ENCODE results near the gene TTF2. TPM values are rescaled to one million over a fixed set of nuclear protein-coding genes. Genes with fewer than 3 reads are reported as not detected.

Gene TTF2
- polyA plus RNA-seq, 1 donor (not counting 4 experiments of a cell fraction or from before 2014, with no cell fraction given) = 23.0 TPM

DNA sequence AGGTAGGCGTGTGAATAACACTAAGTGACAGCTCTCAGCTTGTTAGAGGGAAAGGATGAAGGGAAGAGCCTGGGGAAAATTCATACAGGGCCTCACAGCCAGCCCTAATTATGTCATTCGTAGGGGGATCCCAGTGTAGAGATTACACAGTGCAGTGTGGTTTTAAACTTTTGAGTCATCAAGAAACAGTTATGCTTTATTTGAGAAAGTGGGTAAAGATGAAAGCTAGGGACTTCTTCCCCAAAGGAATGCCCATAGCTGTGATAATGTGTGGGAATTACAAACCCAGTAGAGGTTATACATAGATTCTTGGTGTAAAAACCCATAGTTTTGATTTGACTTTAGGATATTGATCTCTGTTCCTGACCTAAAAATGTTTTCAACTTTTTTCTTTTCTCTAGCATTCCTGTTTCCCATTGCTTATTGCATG is 1.9 kb downstream of the TTF2 start:
- dilution Hi-C loops (cut with MboI; ENCODE audit: extremely low pct_ligation_motif_present, low sequenced_read_pairs) = no loop called here
- no peaks in the 10 kb centered on the region for H4K20me1 ChIP-seq (ENCODE audit: control insufficient read depth, extremely low read depth, insufficient read depth, low read length)
- H2AFZ ChIP-seq (ENCODE audit: control insufficient read depth, low read length) = no peak overlapping the region
- H3K36me3 ChIP-seq (ENCODE audit: control insufficient read depth in 2 of 2, extremely low read depth in 1 of 2, insufficient read depth in 2 of 2, low read length in 2 of 2) = peaks cover 2 to 3% of the 10 kb centered on the region in 2 experiments
- FAIRE-seq = no peak
- no peak overlapping the region for H3K4me3 ChIP-seq (ENCODE audit: control insufficient read depth in 2 of 3, extremely low read depth in 1 of 3, insufficient read depth in 2 of 3, low read depth in 1 of 3, low read length in 3 of 3)
- H3K27ac ChIP-seq (ENCODE audit: control insufficient read depth, insufficient read depth, low read length) = peak overlapping the region; percentile 97
- DNase-seq (ENCODE audit: low read depth, low spot score) = no peak
- H3K9me3 ChIP-seq (ENCODE audit: control insufficient read depth, low read depth, low read length) = no peaks in the 10 kb centered on the region
- H3K4me1 ChIP-seq (ENCODE audit: control insufficient read depth, extremely low read depth, insufficient read depth, low read length) = peaks cover 26% of the 10 kb centered on the region
- peak overlapping the region; percentile 19 for H3K4me2 ChIP-seq (ENCODE audit: control insufficient read depth, extremely low read depth, insufficient read depth, low read depth, low read length)
- no peaks in the 10 kb centered on the region for H3K27me3 ChIP-seq (ENCODE audit: control insufficient read depth, extremely low read depth, insufficient read depth, low read length)
- TF ChIP-seq, protein P1, sequence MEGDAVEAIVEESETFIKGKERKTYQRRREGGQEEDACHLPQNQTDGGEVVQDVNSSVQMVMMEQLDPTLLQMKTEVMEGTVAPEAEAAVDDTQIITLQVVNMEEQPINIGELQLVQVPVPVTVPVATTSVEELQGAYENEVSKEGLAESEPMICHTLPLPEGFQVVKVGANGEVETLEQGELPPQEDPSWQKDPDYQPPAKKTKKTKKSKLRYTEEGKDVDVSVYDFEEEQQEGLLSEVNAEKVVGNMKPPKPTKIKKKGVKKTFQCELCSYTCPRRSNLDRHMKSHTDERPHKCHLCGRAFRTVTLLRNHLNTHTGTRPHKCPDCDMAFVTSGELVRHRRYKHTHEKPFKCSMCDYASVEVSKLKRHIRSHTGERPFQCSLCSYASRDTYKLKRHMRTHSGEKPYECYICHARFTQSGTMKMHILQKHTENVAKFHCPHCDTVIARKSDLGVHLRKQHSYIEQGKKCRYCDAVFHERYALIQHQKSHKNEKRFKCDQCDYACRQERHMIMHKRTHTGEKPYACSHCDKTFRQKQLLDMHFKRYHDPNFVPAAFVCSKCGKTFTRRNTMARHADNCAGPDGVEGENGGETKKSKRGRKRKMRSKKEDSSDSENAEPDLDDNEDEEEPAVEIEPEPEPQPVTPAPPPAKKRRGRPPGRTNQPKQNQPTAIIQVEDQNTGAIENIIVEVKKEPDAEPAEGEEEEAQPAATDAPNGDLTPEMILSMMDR (optimal IDR thresholded peaks at IDR 0.05 in 1 of 3, IDR thresholded peaks at IDR 0.05 in 1 of 3, conservative IDR thresholded peaks at IDR 0.05 in 1 of 3; ENCODE audit: extremely low read depth in 1 of 3, insufficient read depth in 2 of 3, low read length in 3 of 3) = no peak
- no peak for TF ChIP-seq EZH2 (IDR thresholded peaks at IDR 0.05; ENCODE audit: low read length)
- no peaks in the 10 kb centered on the region for H3K9me1 ChIP-seq (ENCODE audit: control insufficient read depth, extremely low read depth, insufficient read depth, low read length)
- H3K79me2 ChIP-seq (ENCODE audit: control insufficient read depth, insufficient read depth, low read length) = peaks cover 2% of the 10 kb centered on the region
- H3K9ac ChIP-seq (ENCODE audit: control insufficient read depth, extremely low read depth, insufficient read depth, low read length) = no peak overlapping the region

- no peak overlapping the region for H2AFZ ChIP-seq (ENCODE audit: control insufficient read depth, low read length)
- TF ChIP-seq EZH2 (IDR thresholded peaks at IDR 0.05; ENCODE audit: low read length) = no peak
- TF ChIP-seq, protein P1 (optimal IDR thresholded peaks at IDR 0.05 in 1 of 3, IDR thresholded peaks at IDR 0.05 in 1 of 3, conservative IDR thresholded peaks at IDR 0.05 in 1 of 3; ENCODE audit: extremely low read depth in 1 of 3, insufficient read depth in 2 of 3, low read length in 3 of 3) = no peak
- H3K4me2 ChIP-seq (ENCODE audit: control insufficient read depth, extremely low read depth, insufficient read depth, low read depth, low read length) = no peak overlapping the region
- no peaks in the 10 kb centered on the region for H3K9me3 ChIP-seq (ENCODE audit: control insufficient read depth, low read depth, low read length)
- peaks cover 13% of the 10 kb centered on the region for H3K4me1 ChIP-seq (ENCODE audit: control insufficient read depth, extremely low read depth, insufficient read depth, low read length)
- no peak for DNase-seq (ENCODE audit: low read depth, low spot score)
- peaks cover 2 to 6% of the 10 kb centered on the region in 2 experiments for H3K36me3 ChIP-seq (ENCODE audit: control insufficient read depth in 2 of 2, extremely low read depth in 1 of 2, insufficient read depth in 2 of 2, low read length in 2 of 2)
- dilution Hi-C loops (cut with MboI; ENCODE audit: extremely low pct_ligation_motif_present, low sequenced_read_pairs) = no loop called here
- H3K79me2 ChIP-seq (ENCODE audit: control insufficient read depth, insufficient read depth, low read length) = peaks cover 3% of the 10 kb centered on the region
- H3K27ac ChIP-seq (ENCODE audit: control insufficient read depth, insufficient read depth, low read length) = no peak overlapping the region
- no peaks in the 10 kb centered on the region for H3K27me3 ChIP-seq (ENCODE audit: control insufficient read depth, extremely low read depth, insufficient read depth, low read length)
- H4K20me1 ChIP-seq (ENCODE audit: control insufficient read depth, extremely low read depth, insufficient read depth, low read length) = no peaks in the 10 kb centered on the region
- H3K9me1 ChIP-seq (ENCODE audit: control insufficient read depth, extremely low read depth, insufficient read depth, low read length) = no peaks in the 10 kb centered on the region
- H3K4me3 ChIP-seq (ENCODE audit: control insufficient read depth in 2 of 3, extremely low read depth in 1 of 3, insufficient read depth in 2 of 3, low read depth in 1 of 3, low read length in 3 of 3) = no peak overlapping the region
- no peak for FAIRE-seq
- H3K9ac ChIP-seq (ENCODE audit: control insufficient read depth, extremely low read depth, insufficient read depth, low read length) = no peak overlapping the region
Measured at GRCh38 chr1:117066367-117066766, 6.2 kb downstream of the TTF2 start.

All from keratinocyte (primary cell).